CD4-positive, alpha-beta T cell treated with Interleukin-12 subunit alpha and Interleukin-12 subunit beta, for 1 hour (primary cell): ENCODE results near the gene SYT8.
"Not testable (repeated sequence)": the region's sequence is repeated elsewhere in the genome, so short reads cannot be mapped to it uniquely, and the experiment has no call there.

Experiments used
- DNase-seq: peaks from one replicate; pipeline ENCODE4 v3.0.0-alpha.2; 2020

The SYT8 gene

DNA sequence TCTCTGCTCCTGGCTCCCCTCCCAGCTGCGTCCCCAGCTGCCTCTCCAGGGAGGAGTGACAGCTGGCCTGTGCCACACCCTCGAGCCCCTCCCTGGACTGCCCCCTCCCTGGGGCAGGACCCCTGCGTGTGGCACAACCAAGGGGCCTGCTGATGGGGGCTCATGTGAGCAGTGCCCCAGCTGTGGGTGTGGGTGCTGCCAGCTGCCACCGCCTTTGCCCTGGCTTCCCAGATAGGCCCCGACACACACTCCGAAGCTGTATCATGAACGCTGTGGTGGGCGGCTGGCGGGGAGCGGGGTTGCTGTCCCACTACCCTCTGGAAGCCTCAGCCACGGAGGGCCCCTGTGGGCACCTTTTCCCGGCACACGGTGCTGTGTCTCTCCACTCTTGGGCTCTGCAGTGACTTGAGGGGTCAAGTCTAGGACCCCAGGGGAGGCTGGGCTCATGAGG lies 41.1 kb downstream of the SYT8 start:
- DNase-seq, result not testable (repeated sequence)

DNA sequence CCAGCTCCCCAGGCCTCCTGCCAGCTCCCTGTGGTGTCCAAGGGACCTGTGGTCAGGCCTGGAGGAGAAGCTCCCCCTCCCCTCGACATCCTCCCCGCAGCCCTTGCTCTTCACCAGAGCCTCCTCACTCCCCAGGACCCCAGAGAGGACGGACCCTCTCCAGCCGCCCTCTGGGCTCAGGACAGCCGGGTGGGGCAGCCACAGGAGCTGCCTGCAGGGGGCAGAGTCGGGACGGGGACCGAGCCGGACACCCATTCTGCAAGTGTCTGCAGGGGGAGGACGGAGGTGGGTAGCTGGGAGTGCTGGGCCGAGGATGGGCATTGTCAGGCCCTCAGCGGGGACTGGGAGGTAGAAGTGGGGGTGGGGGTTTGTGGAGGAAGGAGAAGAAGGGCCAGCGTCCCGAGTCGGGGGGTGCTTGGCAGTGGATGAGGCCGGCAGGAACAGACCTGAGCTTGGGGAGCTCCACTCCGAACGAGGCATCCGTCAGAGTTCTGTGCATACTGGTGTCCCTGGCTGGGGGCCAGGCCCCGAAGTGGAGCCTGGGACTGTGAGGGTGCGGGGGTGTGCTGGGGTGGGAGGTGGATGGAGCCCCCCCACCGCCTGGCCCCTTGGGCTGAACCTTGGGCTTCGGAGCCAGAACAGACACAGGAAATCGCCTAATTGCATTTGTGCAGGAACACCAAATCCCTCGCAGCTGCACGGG lies 41.7 kb downstream of the SYT8 start:
- no peak for DNase-seq

DNA sequence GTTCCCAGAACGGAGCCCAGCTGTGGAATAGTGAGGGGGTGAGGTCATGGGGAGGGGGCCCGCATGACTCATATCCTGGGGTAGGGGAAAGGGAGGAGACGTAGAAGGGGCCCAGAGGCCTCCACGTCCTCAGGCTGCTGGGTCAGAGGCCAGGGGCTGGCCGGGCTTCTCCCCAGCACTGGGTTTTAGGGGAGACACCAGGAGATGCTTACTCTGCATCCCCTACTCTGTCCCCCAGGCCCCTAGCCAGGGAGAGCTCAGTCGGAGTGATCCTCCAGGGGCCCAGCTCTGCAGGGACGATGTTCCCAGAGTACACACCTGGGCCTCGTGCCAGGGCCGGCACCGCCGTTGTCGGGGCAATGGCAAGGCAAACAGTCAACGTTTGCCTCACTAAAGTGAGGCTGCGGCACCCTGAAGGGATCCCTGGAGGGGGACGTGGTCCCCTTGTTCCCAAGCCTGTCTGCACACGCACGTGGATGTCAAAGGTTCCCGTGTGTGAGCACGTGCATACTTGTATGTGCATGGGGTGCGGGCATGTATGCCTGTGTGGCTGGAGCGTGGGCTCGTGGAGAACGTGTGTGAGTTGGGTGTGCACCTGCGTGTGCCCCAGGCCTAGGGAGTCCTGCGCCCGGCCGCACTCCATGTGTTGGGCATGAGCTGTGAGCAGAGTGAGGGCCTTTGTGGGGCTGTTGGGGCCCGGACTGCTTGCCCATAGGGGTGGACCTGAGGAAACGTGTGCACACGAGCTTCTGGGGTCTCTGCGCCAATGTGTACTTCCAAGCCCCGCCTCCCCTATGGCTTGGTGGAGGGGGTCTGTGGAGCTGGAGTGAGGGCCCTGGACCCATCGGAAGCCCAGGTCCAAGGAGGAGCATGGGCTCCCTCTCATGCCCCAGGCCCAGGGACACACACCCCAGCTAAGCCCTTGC lies 42.7 kb downstream of the SYT8 start:
- no peak for DNase-seq

DNA sequence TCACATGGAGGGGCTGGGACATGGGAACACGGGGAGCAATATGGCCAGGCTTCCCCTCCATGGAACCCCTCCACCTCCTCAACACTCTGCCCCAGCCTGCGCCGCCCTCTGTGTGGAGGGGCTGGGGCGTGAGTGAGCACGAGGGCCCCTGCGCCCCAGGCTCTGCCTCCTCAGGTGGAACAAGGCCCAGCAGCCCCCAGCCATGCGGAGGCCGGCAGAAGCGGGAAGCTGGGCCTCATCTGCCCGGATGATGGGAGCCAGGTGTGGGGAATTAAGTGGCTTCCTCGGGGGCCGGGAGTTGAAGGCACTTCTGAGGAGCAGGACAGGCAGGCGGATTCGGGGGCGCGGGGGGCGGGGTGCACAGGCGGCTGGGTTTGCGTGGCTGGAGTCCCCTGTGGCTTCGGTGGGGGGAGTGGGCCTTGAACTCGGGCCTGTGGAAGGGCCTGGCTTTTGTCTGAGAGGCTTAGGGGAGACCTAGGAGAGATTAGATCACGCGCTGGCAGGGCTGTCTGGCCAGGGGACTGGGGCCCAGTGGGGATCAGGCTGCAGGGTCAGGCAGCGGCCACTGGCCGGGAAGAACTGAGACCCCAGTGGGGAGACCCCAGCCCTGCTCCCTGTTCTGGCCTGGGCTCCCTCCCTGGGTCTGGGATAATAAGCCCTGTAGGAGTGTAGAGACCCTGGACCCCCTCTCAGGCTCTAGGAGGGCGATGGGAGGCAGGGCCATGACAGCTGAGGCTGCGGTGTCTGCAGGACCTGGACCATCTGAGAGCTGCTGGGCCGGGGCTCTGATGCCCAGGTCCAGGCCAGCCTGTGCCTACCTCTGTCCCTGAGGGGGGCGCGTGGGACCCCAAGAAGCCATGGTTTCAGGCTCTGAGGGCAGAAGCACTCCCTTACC lies 43.6 kb downstream of the SYT8 start:
- no peak for DNase-seq

DNA sequence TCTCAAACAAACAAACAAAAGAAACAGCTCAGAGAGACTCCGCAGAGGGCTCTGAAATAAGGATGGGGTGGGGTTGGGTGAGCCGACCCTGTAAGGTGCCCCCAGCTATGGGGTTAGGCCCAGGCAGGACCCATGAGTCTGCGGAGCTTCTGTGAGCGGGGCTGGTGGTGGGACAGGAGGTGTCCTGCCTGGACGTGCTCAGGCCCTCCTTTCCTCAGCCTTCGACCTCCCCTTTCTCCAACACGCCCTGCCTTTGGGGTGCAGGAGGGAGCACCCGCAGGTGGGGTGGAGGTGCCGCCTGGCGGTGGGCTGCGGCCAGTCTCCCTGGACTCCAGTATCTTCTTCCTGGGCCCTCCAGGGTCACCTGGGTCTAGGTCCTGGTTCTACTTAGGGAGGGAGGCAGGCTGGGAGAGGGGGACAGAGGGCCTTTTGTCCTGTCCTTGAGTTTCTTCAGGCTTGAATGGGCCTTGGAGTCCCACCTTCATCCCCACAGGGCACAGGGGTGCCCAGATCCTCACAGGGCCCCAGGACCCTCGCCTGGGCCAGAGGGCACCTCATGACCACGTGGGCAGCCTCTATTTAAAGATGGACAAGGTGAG lies 44.7 kb downstream of the SYT8 start:
- DNase-seq, result no peak

DNA sequence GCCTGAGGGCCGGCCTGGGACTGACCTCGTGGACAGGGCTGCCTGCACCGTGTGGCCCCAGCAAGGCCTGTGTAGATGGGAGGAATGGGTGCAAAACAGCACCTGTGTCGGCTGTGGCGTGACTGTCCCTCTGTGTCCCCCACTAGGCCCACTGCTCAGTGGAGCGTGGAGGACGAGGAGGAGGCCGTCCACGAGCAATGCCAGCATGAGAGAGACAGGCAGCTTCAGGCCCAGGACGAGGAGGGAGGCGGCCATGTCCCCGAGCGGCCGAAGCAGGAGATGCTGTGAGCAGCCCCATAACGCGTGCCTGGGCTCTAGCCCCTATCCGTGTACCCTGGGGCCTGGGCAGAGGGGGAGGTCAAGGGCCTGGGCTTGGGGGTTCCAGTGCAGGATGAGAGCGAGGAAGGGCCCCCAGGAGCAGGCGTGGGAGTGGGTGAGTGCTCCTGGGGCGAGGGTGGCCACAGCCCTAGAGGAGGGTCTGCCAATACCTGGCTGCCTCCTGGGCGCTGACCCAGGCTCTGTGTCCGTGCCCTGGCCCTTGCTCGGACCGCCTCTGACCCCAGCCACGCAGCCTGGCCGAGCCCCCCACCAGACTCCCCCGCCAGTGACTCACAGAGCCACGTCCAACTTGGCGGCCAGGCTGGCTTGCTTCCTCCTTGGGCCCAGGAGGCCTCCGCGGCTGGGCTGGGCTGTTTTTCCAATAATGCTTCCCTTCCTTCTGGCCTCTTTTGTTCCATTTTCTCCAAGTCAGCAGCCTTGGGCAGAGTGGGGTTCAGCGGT lies 45.3 kb downstream of the SYT8 start:
- DNase-seq, result no peak

DNA sequence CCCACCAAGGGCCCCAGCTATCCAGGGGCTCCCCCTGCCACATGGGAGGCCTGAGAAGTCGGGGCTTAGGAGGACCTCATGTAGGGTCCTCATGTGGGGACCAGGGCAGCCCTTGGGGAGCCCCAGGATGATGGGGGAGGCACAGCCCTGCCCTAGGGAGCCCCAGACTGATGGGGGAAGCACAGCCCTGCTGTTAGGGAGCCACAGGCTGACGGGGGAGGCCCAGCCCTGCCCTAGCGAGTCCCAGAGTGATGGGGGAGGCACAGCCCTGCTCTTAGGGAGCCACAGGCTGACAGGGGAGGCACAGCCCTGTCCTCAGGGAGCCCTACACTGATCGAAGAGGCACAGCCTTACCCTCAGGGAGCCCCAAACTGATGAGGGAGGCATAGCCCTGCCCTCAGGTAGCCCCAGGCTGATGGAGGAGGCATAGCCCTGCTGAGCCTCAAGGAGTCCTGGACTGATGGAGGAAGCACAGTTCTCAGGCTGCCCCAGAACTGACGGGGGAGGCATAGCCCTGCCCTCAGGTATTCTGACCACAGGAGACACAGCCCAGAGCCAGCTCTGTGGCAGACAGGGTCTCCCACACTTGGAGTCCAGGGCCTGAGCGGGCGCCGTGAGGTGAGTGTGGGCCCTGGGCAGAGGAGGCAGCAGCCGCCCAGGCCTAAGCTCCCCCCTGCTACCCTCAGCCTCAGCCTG lies 46.1 kb downstream of the SYT8 start:
- DNase-seq, result no peak

DNA sequence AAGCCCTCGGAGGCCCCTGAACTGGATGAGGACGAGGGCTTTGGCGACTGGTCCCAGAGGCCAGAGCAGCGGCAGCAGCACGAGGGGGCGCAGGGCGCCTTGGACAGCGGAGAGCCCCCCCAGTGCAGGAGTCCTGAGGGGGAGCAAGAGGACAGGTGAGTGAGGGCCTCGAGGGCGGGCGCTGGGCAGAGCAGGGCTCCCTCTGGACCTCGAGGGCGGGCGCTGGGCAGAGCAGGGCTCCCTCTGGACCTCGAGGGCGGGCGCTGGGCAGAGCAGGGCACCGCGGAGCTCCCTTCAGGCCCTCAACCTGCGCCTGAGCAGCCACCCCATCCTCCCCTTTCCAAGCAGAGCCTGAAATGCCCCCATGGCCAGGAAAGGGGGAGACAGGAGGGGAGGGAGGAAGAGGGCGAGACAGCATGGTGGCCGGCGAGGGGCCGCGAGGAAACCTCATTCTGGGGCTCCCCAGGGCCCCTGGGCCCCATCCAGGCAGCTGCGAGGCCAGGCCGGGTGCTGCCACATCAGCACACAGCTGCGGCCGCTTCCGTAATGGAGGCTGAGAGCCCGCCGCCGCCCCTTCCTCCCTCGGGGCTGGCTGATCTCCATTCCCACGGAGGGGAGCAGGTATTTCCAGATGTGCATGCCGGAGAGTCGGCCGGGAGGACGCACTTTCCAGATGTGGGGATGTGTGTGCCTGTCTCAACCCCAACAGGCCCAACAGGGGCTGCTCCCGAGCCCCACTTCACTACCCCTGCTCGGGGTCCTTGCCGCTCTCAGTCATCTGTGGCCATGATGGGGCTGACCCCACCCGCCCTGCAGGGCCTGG lies 46.9 kb downstream of the SYT8 start:
- DNase-seq, result no peak

DNA sequence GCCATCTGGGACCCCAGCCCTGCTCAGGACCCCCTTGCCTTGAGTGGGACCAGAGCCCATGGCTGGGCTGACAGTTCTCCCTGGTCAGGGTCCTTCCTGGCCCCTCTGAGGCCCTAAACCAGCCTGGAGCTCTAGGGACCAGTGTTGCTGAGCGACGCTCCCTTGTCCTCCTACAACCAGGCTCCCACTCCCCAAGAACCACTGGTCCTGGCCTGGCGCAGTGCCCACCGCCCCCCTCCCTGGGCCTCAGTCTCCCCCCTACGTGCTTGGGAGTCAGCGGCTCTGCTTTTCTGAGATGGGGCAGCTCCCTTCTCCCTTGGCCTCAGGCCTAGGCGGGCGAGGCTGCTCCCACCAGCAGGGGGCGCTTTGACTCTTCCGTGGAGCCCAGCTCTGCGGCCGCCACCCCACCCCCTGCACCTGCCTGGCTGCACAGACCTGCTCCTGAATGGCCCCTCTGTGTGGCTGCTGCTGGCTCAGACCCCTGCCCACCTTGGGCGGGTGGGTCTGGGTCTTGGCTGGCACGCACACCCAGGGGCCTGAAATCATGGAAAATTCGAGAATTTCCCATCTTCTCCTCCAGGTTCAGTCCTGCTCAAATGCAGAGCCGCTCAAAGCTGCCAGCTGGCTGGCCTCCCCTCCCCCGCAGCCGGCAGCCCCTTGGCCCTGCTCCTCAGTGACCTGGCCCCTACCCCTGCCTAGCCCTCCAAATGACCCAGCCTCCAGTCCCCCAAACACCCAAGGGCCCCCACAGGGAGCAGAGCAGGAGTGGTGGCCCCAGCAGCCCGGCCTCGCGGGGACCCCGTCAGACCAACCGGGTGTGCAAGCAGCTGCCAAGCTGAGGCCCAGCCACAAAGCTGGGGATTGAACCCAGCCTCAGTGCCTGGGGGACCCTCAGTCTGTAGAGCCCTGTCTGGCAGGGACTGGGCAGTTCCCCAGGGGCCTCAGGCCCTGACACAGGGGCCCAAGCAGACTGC lies 47.8 kb downstream of the SYT8 start:
- DNase-seq, result peak; percentile 81

DNA sequence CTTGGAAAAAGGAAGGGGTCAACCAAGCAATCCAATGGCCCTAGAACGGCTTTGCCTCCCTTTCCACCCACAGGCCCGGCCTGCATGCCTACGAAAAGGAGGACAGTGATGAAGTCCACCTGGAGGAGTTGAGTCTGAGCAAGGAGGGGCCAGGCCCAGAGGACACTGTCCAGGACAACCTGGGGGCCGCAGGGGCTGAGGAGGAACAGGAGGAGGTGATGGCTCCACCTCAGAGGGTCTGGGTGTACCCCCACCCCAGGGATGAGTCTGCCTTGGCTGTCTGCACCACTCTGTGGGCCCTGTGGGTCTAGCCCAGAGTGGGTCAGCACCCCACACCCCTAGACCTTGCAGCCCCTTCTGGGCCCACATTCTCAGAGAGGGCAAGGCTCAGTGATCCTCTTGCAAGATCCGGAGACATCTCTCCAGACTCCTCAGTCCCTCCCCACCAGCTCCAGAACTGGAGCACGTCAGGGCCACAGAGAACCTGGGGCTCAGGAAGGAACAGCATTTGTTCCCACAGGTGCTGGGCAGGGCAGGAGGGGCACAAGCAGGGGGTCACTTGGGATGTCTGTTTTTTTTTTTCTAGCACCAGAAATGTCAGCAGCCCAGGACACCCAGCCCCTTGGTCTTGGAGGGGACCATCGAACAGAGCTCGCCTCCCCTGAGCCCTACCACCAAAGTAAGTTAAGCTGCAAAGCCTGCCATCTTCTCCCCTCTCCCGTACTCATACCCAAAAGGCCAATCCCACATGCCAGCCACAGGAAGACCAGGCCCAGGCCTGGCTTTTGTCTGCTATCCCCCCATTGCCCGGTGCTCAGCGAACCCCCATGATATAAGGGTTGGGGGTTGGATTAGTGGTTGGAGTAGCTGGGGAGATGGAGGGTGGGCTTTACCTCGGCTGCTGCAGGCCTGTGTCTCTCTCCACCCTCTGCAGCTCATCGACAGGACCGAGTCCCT lies 48.8 kb downstream of the SYT8 start:
- no peak for DNase-seq

DNA sequence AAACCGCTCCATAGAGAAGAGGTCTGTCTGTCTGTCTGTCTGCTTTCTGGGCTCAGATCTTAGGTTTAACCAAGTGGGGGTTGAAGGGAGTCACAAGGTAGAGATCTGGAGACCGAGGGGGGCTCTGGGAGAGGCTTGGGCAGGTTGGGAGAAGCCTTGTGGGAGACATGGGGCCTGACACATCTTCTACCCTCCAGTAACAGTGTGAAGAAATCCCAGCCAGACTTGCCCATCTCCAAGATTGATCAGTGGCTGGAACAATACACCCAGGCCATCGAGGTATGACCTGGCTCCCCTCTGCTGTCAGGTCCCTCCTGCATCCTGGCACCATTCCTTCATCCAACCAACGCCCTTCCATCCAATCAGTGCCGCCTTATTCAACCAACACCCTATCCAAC lies 49.5 kb downstream of the SYT8 start:
- no peak for DNase-seq

DNA sequence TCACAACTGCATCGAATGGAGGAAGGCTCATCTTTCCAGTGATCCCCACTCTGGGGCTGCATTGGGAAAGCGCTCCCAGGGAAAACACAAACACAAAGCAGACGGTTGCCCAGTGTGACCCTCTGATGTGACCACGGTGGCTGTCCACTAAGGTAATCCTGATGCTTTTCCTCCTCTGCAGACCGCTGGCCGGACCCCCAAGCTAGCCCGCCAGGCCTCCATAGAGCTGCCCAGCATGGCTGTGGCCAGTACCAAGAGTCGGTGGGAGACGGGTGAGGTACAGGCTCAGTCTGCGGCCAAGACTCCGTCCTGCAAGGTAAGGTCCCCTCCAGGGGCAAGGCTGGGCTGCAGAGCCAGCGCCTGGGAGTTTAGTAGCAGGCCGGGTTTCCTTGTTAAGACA lies 51.8 kb downstream of the SYT8 start:
- DNase-seq, result not testable (repeated sequence)
